Measurements from ENCODE around the gene MYO1D.

MYO1D gene

GRCh38 chr17:32783602-32784001, 93.3 kb downstream of the MYO1D start:
- in situ Hi-C loops (cut with HindIII; ENCODE audit: low pct_ligation_motif_present, low sequenced_read_pairs), result loop anchor here (25.0 kb wide), 1 partner anchor 129 kb away; no protein-coding TSS in a partner anchor
- Histone ChIP-seq H3K27me3 (replicated peaks) (no peaks in the 10 kb centered on the region), H3K4me3 (ENCODE audit: low read depth, low read length) (no peak overlapping the region), H3K36me3 (replicated peaks) (no peaks in the 10 kb centered on the region), H3K27ac (no peak overlapping the region)
- peak; percentile 46 for TF ChIP-seq CTCF (IDR thresholded peaks at IDR 0.05; ENCODE audit: low read depth, low read length, missing control alignments)
- DNase-seq, result peak; percentile 34

GRCh38 chr17:32780721-32781120, 96.2 kb downstream of the MYO1D start:
- no peak overlapping the region for H3K27ac ChIP-seq
- in situ Hi-C loops (cut with HindIII; ENCODE audit: low pct_ligation_motif_present, low sequenced_read_pairs), result loop anchor here (25.0 kb wide), 1 partner anchor 132 kb away; no protein-coding TSS in a partner anchor
- TF ChIP-seq CTCF (IDR thresholded peaks at IDR 0.05; ENCODE audit: low read depth, low read length, missing control alignments), result no peak

GRCh38 chr17:32777922-32778321, 99.0 kb downstream of the MYO1D start:
- no peak for DNase-seq
- no peaks in the 10 kb centered on the region for H3K36me3 ChIP-seq (replicated peaks)
- no peak overlapping the region for H3K4me3 ChIP-seq (ENCODE audit: low read depth, low read length)
- peak overlapping the region; percentile 73 for H3K27ac ChIP-seq
- TF ChIP-seq CTCF (IDR thresholded peaks at IDR 0.05; ENCODE audit: low read depth, low read length, missing control alignments), result no peak
- in situ Hi-C loops (cut with HindIII; ENCODE audit: low pct_ligation_motif_present, low sequenced_read_pairs), result loop anchor here (25.0 kb wide), 1 partner anchor 134 kb away; no protein-coding TSS in a partner anchor
- H3K27me3 ChIP-seq (replicated peaks), result no peaks in the 10 kb centered on the region

More at GRCh38 chr17:32780721-32781120, 96.2 kb downstream of the MYO1D start:
- H3K36me3 ChIP-seq (replicated peaks), result no peaks in the 10 kb centered on the region
- DNase-seq, result no peak
- H3K27me3 ChIP-seq (replicated peaks), result no peaks in the 10 kb centered on the region
- H3K4me3 ChIP-seq (ENCODE audit: low read depth, low read length), result no peak overlapping the region

- in situ Hi-C loops (cut with HindIII; ENCODE audit: low pct_ligation_motif_present, low sequenced_read_pairs), result loop anchor here (25.0 kb wide), 1 partner anchor 135 kb away; no protein-coding TSS in a partner anchor
- no peaks in the 10 kb centered on the region for H3K27me3 ChIP-seq (replicated peaks)
- H3K27ac ChIP-seq, result peak overlapping the region; percentile 73
- peak; percentile 70 for DNase-seq
- no peaks in the 10 kb centered on the region for H3K36me3 ChIP-seq (replicated peaks)
- TF ChIP-seq CTCF (IDR thresholded peaks at IDR 0.05; ENCODE audit: low read depth, low read length, missing control alignments), result no peak
- no peak overlapping the region for H3K4me3 ChIP-seq (ENCODE audit: low read depth, low read length)
These were observed 99.5 kb downstream of the MYO1D start for GRCh38 chr17:32777436-32777835.

- H3K36me3 ChIP-seq (replicated peaks), result no peaks in the 10 kb centered on the region
- in situ Hi-C loops (cut with HindIII; ENCODE audit: low pct_ligation_motif_present, low sequenced_read_pairs), result loop anchor here (25.0 kb wide), 1 partner anchor 138 kb away; no protein-coding TSS in a partner anchor
- no peak for DNase-seq
- no peaks in the 10 kb centered on the region for H3K27me3 ChIP-seq (replicated peaks)
- H3K4me3 ChIP-seq (ENCODE audit: low read depth, low read length), result no peak overlapping the region
- H3K27ac ChIP-seq, result no peak overlapping the region
- TF ChIP-seq CTCF (IDR thresholded peaks at IDR 0.05; ENCODE audit: low read depth, low read length, missing control alignments), result no peak
These were observed 102.2 kb downstream of the MYO1D start for GRCh38 chr17:32774695-32775084.

Data from brain microvascular endothelial cell (primary cell).